C4-2B (cell line): ENCODE results near the gene MAPK7.

Source experiments
- H3K27ac ChIP-seq: fragments of 450-650 bp; 2 replicates; pipeline ENCODE4 v1.5.1; 2017
- ZFX ChIP-seq: fragments of 450-650 bp; IDR thresholded peaks from 2 replicates; pipeline ENCODE4 v1.6.1; 2017
- TF ChIP-seq, protein P1 (sequence below): fragments of 450-650 bp; conservative IDR thresholded peaks from 2 replicates; pipeline ENCODE4 v1.5.1; 2017; ENCODE audit warnings: mild to moderate bottlenecking

MAPK7 gene

DNA sequence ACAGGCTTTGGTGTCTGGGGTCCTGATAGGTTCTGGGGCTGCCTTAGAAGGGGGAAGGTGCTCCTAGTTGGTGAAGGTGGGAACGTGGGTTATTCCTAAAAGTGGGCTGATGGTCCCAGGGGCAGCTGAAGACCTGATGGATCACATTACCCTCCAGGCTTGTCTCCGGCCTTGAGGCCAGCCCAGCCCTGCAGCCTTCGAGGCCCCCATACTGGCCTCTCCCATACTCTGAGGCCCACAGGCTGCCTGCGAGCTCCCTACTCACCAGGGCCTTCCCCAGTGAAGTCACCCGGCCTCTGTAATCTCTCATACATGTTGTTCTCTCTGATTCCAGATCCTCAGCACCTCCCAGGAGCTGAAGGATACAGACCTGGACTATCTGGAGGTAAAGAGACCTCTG lies 35.5 kb downstream of the MAPK7 start:
- TF ChIP-seq, protein P1, sequence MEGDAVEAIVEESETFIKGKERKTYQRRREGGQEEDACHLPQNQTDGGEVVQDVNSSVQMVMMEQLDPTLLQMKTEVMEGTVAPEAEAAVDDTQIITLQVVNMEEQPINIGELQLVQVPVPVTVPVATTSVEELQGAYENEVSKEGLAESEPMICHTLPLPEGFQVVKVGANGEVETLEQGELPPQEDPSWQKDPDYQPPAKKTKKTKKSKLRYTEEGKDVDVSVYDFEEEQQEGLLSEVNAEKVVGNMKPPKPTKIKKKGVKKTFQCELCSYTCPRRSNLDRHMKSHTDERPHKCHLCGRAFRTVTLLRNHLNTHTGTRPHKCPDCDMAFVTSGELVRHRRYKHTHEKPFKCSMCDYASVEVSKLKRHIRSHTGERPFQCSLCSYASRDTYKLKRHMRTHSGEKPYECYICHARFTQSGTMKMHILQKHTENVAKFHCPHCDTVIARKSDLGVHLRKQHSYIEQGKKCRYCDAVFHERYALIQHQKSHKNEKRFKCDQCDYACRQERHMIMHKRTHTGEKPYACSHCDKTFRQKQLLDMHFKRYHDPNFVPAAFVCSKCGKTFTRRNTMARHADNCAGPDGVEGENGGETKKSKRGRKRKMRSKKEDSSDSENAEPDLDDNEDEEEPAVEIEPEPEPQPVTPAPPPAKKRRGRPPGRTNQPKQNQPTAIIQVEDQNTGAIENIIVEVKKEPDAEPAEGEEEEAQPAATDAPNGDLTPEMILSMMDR = no peak
- no peak overlapping the region for H3K27ac ChIP-seq

DNA sequence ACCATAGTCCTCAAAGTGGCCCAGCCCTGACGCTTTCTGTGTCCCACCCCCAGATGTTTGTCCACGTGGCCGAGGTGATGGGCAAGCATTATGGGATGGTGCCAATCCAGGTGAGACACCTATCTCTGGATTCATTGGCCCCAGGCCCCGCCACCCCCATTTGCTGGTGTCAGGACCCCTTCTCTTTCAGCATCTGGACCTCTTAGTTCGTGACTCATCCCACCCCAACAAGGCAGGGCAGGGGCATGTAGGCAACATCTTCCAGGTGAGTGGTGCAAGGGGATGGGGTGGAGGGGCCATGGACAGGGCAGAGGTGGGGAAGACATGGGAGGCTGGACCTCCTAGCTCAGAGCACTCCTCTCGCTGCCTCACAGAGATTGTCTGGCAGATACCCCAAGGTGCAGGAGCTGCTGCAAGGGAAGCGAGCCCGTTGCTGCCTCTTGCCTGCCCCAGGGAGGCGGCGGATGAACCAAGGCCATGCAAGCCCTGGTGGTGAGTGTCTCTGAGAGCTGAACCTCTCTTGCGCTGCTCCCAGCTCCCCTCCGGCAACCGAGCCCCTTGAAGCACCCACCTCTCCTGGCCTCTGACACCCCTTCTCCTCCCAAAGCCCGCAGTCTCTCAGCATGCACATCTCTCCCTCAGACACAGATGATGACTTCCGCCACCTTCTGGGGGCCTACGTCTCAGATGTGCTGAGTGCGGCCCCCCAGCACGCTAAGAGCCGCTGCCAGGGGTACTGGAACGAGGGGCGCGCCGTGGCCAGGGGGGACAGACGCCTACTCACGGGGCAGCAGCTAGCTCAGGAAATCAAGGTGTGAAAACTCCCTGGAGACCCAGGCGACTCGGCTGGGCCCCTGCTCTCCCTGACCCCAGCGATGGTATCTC lies 36.3 kb downstream of the MAPK7 start:
- TF ChIP-seq, protein P1 = no peak
- no peak for TF ChIP-seq ZFX
- H3K27ac ChIP-seq = no peak overlapping the region

DNA sequence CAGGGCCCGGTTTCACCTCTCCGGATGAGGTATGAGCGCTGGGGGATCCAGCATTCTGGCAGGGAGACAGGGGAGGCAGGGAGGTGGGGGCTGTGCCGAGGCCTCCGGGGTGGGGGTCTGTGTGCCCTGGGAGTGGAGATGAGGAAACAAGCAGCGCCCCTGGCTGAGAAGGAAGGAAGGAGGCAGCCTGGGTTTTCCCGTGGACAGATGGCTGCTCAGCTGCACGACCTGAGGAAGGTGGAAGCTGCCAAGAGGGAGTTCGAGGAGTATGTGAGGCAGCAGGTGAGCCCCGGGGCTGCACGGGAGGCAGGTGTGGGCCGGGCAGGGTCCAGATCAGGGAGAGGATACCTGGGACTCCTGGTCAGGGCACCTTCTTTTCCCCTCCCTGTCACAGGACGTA lies 37.0 kb downstream of the MAPK7 start:
- H3K27ac ChIP-seq = no peak overlapping the region

DNA sequence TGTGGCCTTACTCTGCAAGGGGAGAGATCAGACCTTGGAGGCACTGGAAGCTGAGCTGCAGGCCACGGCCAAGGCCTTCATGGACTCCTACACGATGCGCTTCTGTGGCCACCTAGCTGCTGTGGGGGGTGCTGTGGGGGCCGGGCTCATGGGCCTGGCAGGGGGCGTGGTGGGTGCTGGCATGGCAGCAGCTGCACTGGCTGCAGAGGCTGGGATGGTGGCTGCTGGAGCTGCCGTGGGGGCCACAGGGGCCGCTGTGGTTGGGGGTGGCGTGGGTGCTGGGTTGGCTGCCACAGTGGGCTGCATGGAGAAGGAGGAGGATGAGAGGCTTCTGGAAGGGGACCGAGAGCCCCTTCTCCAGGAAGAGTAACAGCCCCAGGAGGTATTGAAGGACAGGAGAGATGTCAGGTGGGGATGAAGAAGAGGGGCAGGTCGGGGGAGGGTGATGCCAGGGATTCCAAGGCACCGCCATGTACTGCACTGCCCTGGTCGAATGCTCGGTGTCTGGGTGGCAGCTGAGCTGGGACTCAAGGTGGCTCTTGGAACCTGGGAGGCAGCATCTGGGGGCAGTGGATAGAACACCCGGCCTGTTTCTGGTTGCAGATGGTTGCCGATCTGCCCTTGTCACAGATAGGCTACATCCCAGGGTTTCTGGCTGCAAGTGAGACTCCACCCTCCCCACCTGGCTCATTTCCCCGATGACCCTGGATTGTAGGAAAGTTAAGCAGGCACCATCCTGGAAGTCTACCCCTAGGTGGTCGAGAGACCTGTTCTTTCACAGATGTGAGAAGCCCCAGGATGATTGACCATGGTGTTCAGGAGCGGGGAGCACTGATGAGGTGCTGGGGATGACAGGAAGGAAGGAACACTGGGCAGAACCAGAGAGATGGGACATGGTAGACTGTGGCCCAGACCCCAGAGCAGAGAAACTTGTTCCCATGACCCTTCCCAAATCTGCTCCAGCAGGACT lies 37.8 kb downstream of the MAPK7 start:
- no peak overlapping the region for H3K27ac ChIP-seq
- TF ChIP-seq ZFX = no peak
- TF ChIP-seq, protein P1 = no peak

More for the DNA sequence above, 37.0 kb downstream of the MAPK7 start:
- TF ChIP-seq, protein P1 = no peak
- no peak for TF ChIP-seq ZFX

DNA sequence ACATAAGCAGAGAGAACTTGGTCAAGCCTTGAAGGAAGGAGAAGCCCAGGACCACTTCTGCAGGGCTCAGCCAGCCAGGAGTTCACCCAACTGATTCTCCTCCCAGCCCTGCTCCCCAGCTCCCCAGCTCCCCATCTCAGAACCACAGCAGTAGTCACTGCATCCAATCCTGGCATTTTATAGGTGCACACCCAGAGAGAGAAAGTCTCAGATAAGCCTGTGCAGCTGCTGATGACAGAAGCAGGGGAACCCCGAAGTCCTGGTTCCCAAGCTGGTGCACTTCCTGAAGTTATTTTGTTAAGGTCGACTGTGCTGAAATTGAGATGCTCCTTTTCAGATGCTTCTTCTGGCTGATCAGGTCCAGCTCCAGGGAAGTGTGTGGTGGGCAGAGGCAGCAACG lies 39.3 kb downstream of the MAPK7 start:
- TF ChIP-seq, protein P1 = no peak

DNA sequence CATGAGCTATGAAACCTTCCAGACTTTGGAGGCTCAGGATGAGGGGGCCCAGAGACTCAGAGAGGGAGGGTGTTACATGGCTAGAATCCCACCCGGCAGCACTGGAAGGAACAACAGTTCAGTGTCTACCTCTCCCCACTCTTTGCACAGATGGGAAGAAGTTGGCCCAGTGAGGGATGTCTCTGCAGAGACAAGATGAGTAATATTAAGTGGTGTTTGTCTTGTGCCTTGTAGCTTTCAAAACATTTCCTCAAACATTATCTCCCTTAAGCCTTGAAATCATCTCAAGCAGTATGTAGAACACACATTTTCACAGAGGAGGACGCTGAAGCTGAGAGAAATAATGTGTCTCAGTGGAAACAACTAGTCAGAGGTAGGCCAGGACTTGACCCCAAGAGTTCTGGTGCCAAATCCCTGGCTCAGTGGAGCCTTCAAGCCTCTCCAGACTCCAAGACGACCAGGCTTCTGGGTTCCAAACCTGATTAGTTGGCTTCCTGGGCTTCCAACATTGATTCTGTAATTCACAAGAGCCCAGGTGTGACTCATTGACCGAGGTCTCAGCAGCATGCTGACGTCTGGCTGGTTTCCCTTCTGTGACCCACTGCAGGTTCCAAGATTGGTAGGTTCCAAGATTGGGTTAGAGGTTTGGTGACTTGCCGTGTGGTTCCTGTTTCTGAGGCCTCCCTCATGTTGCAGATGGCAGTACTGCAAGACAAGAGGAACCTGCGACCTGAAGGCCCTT lies 40.1 kb downstream of the MAPK7 start:
- no peak overlapping the region for H3K27ac ChIP-seq
- TF ChIP-seq ZFX = no peak
- TF ChIP-seq, protein P1 = no peak

More for the DNA sequence above, 39.3 kb downstream of the MAPK7 start:
- no peak overlapping the region for H3K27ac ChIP-seq
